IMR-90 (cell line): ENCODE data around the gene KCNN3. TPM values are rescaled to one million over a fixed set of nuclear protein-coding genes. Genes with fewer than 3 reads are reported as not detected.

ENCODE experiments used
- ATAC-seq: fragments of 200-7000 bp; cut with Tn5 transposase; 2 replicates; pipeline ENCODE4 v1.9.1; 2020; ENCODE audit warnings: low read depth, mild to moderate bottlenecking, moderate library complexity
- BruUV-seq: library from RNA; stranded (reverse); fragments of 400-500 nt; replicated peaks from 2 replicates; lab custom pipeline; 2021; lab: Mats Ljungman, UMichigan
- CTCF ChIA-PET: fragments of 300-600 bp; formaldehyde crosslinking; extraction: SDS; loops from one replicate; lab custom pipeline; 2021; ENCODE audit warnings: antibody characterized with exemption; lab: Yijun Ruan, JAX
- POLR2A ChIA-PET: fragments of 300-600 bp; sonication (Branson Sonifier 250); formaldehyde crosslinking; loops from one replicate; lab custom pipeline; 2022; ENCODE audit warnings: antibody characterized with exemption; ENCODE audit not compliant: unreplicated experiment; lab: Charles Lee
- DNase-seq: peaks from one replicate; pipeline ENCODE4 v3.0.0; 2013
- H2AFZ ChIP-seq: replicated peaks from 2 replicates; pipeline ENCODE3; 2013; ENCODE audit warnings: low read length, mild to moderate bottlenecking; ENCODE audit not compliant: poor library complexity
- H2AK5ac ChIP-seq: 2 replicates; pipeline ENCODE4 v1.6.1; 2013; ENCODE audit warnings: low read depth, low read length, inconsistent platforms
- H2AK9ac ChIP-seq: replicated peaks from 2 replicates; pipeline ENCODE3; 2013; ENCODE audit warnings: mild to moderate bottlenecking, low read depth, low read length, moderate library complexity; ENCODE audit not compliant: poor library complexity
- H2BK120ac ChIP-seq: 2 replicates; pipeline ENCODE4 v1.6.1; 2013; ENCODE audit warnings: low read depth, low read length, inconsistent platforms
- H2BK15ac ChIP-seq: 3 replicates; pipeline ENCODE4 v1.6.1; 2013; ENCODE audit warnings: low read depth, low read length, inconsistent platforms
- H2BK20ac ChIP-seq: 2 replicates; pipeline ENCODE4 v1.6.1; 2013; ENCODE audit warnings: low read depth, mild to moderate bottlenecking, inconsistent platforms, low read length, moderate library complexity
- H2BK5ac ChIP-seq: 2 replicates; pipeline ENCODE4 v1.6.1; 2013; ENCODE audit warnings: mild to moderate bottlenecking, low read depth, low read length, inconsistent platforms; ENCODE audit not compliant: poor library complexity, severe bottlenecking
- H3K14ac ChIP-seq: replicated peaks from 2 replicates; pipeline ENCODE4 v1.6.1; 2013; ENCODE audit warnings: low read depth, low read length, inconsistent platforms
- H3K18ac ChIP-seq: 2 replicates; pipeline ENCODE4 v1.6.1; 2013; ENCODE audit warnings: low read depth, low read length, control low read depth
- H3K23ac ChIP-seq: 2 replicates; pipeline ENCODE4 v1.6.1; 2013; ENCODE audit warnings: low read depth, low read length, inconsistent platforms
- H3K27ac ChIP-seq: 2 replicates; pipeline ENCODE4 v1.5.1; 2013; ENCODE audit warnings: mild to moderate bottlenecking, control low read depth, low read length; ENCODE audit not compliant: insufficient read depth
- H3K27me3 ChIP-seq: 2 replicates; pipeline ENCODE4 v1.6.1; 2013; ENCODE audit warnings: low read length; ENCODE audit not compliant: control insufficient read depth, insufficient read depth
- H3K36me3 ChIP-seq: 2 replicates; pipeline ENCODE4 v1.6.1; 2013; ENCODE audit warnings: low read length, mixed read lengths; ENCODE audit not compliant: control insufficient read depth, insufficient read depth
- H3K4ac ChIP-seq: 2 replicates; pipeline ENCODE4 v1.6.1; 2013; ENCODE audit warnings: low read depth, low read length, inconsistent platforms
- H3K4me1 ChIP-seq: 2 replicates; pipeline ENCODE4 v1.6.1; 2013; ENCODE audit warnings: low read length, mixed read lengths; ENCODE audit not compliant: control insufficient read depth, insufficient read depth
- H3K4me2 ChIP-seq: 2 replicates; pipeline ENCODE4 v1.6.1; 2013; ENCODE audit warnings: low read depth, mild to moderate bottlenecking, control low read depth, low read length, moderate library complexity
- H3K4me3 ChIP-seq: 2 replicates; pipeline ENCODE4 v1.5.1; 2013; ENCODE audit warnings: low read depth, mild to moderate bottlenecking, control low read depth, low read length, moderate library complexity; ENCODE audit not compliant: insufficient read depth
- H3K56ac ChIP-seq: 2 replicates; pipeline ENCODE4 v1.6.1; 2013; ENCODE audit warnings: low read length, inconsistent platforms; ENCODE audit not compliant: insufficient read depth; ENCODE audit errors: extremely low read depth
- H3K79me1 ChIP-seq, 2 experiments: 2 replicates each; pipeline ENCODE4 v1.6.1; 2013; ENCODE audit warnings: low read length in 2 of 2, inconsistent platforms in 1 of 2, low read depth in 1 of 2
- H3K9ac ChIP-seq: 2 replicates; pipeline ENCODE4 v1.6.1; 2013; ENCODE audit warnings: low read depth, low read length, control low read depth
- H3K9me1 ChIP-seq: 2 replicates; pipeline ENCODE4 v1.6.1; 2013; ENCODE audit warnings: low read length, inconsistent platforms; ENCODE audit not compliant: insufficient read depth
- H3K9me3 ChIP-seq: 2 replicates; pipeline ENCODE4 v1.6.1; 2013; ENCODE audit warnings: low read length; ENCODE audit not compliant: control insufficient read depth, insufficient read depth
- H4K20me1 ChIP-seq: 2 replicates; pipeline ENCODE4 v1.6.1; 2013; ENCODE audit warnings: low read length, inconsistent platforms; ENCODE audit not compliant: insufficient read depth
- H4K5ac ChIP-seq: 2 replicates; pipeline ENCODE4 v1.6.1; 2013; ENCODE audit warnings: mild to moderate bottlenecking, low read depth, low read length, control low read depth
- H4K8ac ChIP-seq, 2 experiments: 2 replicates each; pipeline ENCODE4 v1.6.1; 2013; ENCODE audit warnings: low read depth in 2 of 2, low read length in 2 of 2, control low read depth in 1 of 2, inconsistent platforms in 1 of 2
- H4K91ac ChIP-seq: 2 replicates; pipeline ENCODE4 v1.6.1; 2013; ENCODE audit warnings: low read depth, low read length, inconsistent platforms; ENCODE audit not compliant: insufficient read depth
- BHLHE40 ChIP-seq: fragments of 150-350 bp; IDR thresholded peaks from 2 replicates; pipeline ENCODE4 v1.6.1; 2016; ENCODE audit warnings: mild to moderate bottlenecking, low read depth, low read length
- CEBPB ChIP-seq: IDR thresholded peaks from 2 replicates; pipeline ENCODE4 v1.6.1; 2012; ENCODE audit warnings: low read depth, low read length, improper control_type of control experiment
- CHD1 ChIP-seq: IDR thresholded peaks from 2 replicates; pipeline ENCODE4 v1.6.1; 2012; ENCODE audit warnings: low read depth, low read length, improper control_type of control experiment
- MAFK ChIP-seq: IDR thresholded peaks from 2 replicates; pipeline ENCODE4 v1.6.1; 2012; ENCODE audit warnings: low read depth, low read length, improper control_type of control experiment
- MAZ ChIP-seq: IDR thresholded peaks from 2 replicates; pipeline ENCODE4 v1.6.1; 2012; ENCODE audit warnings: low read depth, mild to moderate bottlenecking, low read length, improper control_type of control experiment, moderate library complexity, borderline replicate concordance
- MXI1 ChIP-seq: IDR thresholded peaks from 2 replicates; pipeline ENCODE4 v1.6.1; 2012; ENCODE audit warnings: low read depth, mild to moderate bottlenecking, low read length, moderate library complexity, borderline replicate concordance
- NFE2L2 ChIP-seq: fragments of 150-350 bp; IDR thresholded peaks from 2 replicates; pipeline ENCODE4 v1.6.1; 2016; ENCODE audit warnings: low read depth, mild to moderate bottlenecking, low read length
- POLR2A ChIP-seq: IDR thresholded peaks from 2 replicates; pipeline ENCODE4 v1.6.1; 2012; ENCODE audit warnings: mild to moderate bottlenecking, low read depth, low read length
- RFX5 ChIP-seq: IDR thresholded peaks from 2 replicates; pipeline ENCODE4 v1.8.0; 2012; ENCODE audit warnings: low read depth, mild to moderate bottlenecking, low read length, moderate library complexity
- SMC3 ChIP-seq: fragments of 150-350 bp; IDR thresholded peaks from 2 replicates; pipeline ENCODE4 v1.6.1; 2016; ENCODE audit warnings: low read depth, mild to moderate bottlenecking, antibody characterized with exemption, low read length, moderate library complexity
- USF2 ChIP-seq: fragments of 150-350 bp; IDR thresholded peaks from 2 replicates; pipeline ENCODE4 v1.6.1; 2017; ENCODE audit warnings: mild to moderate bottlenecking, antibody characterized with exemption, low read length, low read depth
- WGBS, 2 experiments: methylation state at CpG; one replicate each; pipeline versions ENCODE4 v1.1.5 to v1.1.7; 2013; ENCODE audit warnings: missing lambda C conversion rate in 2 of 2; ENCODE audit not compliant: insufficient read length in 1 of 2; ENCODE audit errors: extremely low coverage in 2 of 2; 5-methylcytosine and 5-hydroxymethylcytosine counted together
- dilution Hi-C: fragments of 300-500 bp; cut with HindIII; formaldehyde crosslinking; loops from one replicate; pipeline ENCODE4 v1.14.3; 2018; ENCODE audit warnings: low sequenced_read_pairs; ENCODE audit not compliant: unreplicated experiment
- in situ Hi-C: fragments of 300-500 bp; cut with MboI; formaldehyde crosslinking; loops from 3 replicates; pipeline ENCODE4 v1.14.3; 2019; ENCODE audit warnings: low sequenced_read_pairs, inconsistent platforms, mixed read lengths
- intact Hi-C: fragments of 100-400 bp; cut with micrococcal nuclease; formaldehyde crosslinking; loops from 2 replicates; pipeline ENCODE4 v1.10.0; 2022
- polyA plus RNA-seq, 3 experiments: library from polyadenylated mRNA; depleted of rRNA; stranded (reverse); fragments of >200 nt; gene quantifications; 2 replicates each; pipeline ENCODE4 v1.2.3, GENCODE V29; 2012; ENCODE audit warnings: low replicate concordance in 1 of 3
- total RNA-seq: library from RNA; depleted of rRNA; stranded (reverse); fragments of >200 nt; gene quantifications from 2 replicates; pipeline ENCODE4 v1.2.3, GENCODE V29; 2012

The KCNN3 gene
- total and polyA plus RNA-seq, 2 of the 4 experiments (the other 2 are of a cell fraction), result 0.02 TPM; not detected in 1

DNA sequence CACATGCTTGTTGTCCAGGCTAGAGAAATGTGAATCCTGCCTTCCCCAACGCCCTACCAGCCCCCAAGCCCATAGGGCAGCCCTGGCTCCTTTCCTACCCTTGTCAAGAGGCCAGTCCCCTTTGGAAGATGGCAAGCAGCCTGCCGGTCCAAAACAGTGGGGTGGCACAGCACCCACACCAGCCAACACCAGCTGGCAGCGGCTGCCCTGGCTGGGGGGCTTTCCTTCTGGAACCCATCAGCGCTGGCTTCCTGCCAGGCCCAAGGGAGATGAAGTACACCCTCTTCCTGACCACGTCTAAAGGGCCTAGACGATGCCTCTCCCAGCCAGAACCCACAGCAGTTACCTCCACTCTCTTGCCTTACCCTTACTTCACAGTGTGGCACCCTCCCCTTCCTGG lies 24.2 kb downstream of the KCNN3 start:
- Histone ChIP-seq H2BK5ac (no peak overlapping the region), H3K79me1 (no peaks in the 10 kb centered on the region), H3K9me1 (no peaks in the 10 kb centered on the region; the same call in 1 of the 2 replicates), H2BK20ac (no peak overlapping the region), H3K14ac (no peak overlapping the region), H3K9ac (no peak overlapping the region), H3K4me1 (no peaks in the 10 kb centered on the region), H3K4me3 (no peak overlapping the region), H4K20me1 (no peaks in the 10 kb centered on the region), H2BK120ac (no peak overlapping the region), H4K8ac (no peak overlapping the region), H4K91ac (no peak overlapping the region), H2AFZ (no peak overlapping the region), H2AK5ac (no peak overlapping the region), H4K5ac (no peak overlapping the region), H2BK15ac (no peak overlapping the region), H3K18ac (no peak overlapping the region), H3K4ac (no peak overlapping the region), H3K36me3 (no peaks in the 10 kb centered on the region), H3K27ac (no peak overlapping the region), H3K56ac (no peak overlapping the region), H3K9me3 (no peaks in the 10 kb centered on the region), H2AK9ac (no peak overlapping the region), H3K4me2 (no peak overlapping the region), H3K23ac (no peak overlapping the region), H3K27me3 (peaks cover 48% of the 10 kb centered on the region)
- ChIA-PET POLR2A (no interaction called here), CTCF (no interaction called here)
- TF ChIP-seq CHD1 (no peak), POLR2A (no peak), NFE2L2 (no peak), MAZ (no peak), MXI1 (no peak), RFX5 (no peak), BHLHE40 (no peak), SMC3 (no peak), MAFK (no peak), USF2 (no peak), CEBPB (no peak)
- ATAC-seq (no peak), DNase-seq (no peak)
- dilution Hi-C loops (no loop called here), intact Hi-C loops (no loop called here), in situ Hi-C loops (no loop called here)
- no TSS peak for BruUV-seq
- WGBS, 2 experiments, result 18% methylated on average over 3 of the region's 6 CpGs; no CpG with 5 or more reads in 1 of the 2 experiments
